ENCODE measurements around the gene INPP4A.

INPP4A gene

DNA sequence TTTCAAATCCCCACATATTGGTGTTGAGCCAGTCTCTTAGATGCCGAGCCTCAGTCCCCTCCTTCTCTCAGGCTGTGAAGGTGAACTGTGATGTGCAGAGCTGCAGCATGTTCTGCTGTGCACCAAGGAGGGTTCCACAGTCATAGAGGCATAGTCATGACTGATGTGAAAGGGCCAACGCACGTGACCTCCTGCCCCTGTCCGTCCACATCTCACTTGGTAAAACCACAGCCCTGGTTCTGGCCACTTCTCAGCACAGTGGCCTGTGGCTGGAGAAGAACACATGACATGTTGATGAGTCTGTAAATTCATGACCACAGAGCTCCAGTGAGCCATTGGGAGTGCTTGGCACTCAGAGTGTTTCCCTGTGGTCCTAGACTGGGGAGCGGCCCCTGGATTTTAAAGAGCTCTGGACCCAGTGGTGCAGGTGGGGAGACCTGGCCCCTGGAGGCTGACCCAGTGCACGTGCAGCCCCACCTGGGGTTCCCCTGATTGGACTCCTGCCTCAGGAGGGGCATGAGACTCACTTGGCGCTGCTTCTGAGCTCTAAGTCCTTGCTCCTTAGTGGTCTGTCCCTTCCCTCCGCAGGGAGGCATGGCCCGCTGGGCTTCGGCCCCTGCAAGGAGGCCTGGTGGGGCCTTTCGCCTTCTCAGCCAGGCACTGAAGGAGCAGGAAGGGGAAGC, 25.3 kb downstream of the INPP4A start:
- H3K27ac ChIP-seq, result no peak overlapping the region
- TF ChIP-seq, protein P1, sequence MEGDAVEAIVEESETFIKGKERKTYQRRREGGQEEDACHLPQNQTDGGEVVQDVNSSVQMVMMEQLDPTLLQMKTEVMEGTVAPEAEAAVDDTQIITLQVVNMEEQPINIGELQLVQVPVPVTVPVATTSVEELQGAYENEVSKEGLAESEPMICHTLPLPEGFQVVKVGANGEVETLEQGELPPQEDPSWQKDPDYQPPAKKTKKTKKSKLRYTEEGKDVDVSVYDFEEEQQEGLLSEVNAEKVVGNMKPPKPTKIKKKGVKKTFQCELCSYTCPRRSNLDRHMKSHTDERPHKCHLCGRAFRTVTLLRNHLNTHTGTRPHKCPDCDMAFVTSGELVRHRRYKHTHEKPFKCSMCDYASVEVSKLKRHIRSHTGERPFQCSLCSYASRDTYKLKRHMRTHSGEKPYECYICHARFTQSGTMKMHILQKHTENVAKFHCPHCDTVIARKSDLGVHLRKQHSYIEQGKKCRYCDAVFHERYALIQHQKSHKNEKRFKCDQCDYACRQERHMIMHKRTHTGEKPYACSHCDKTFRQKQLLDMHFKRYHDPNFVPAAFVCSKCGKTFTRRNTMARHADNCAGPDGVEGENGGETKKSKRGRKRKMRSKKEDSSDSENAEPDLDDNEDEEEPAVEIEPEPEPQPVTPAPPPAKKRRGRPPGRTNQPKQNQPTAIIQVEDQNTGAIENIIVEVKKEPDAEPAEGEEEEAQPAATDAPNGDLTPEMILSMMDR (conservative IDR thresholded peaks at IDR 0.05), result no peak

DNA sequence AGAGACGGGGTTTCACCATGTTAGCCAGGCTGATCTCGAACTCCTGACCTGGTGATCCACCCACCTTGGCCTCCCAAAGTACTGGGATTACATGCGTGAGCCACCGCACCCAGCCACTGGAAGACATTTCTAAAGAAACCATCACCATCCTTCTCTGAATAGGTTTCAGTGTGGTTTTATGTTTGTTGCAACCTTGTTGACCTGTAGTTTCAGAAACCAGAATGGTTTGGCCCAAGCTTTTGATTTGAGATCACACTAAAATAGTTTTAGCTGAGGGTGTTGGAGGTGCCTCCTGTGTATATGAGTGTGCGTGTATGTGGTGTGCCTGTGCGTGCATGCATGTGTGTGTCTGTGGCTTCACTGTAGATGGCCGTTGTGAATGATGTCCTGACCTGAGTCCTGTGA, 26.2 kb downstream of the INPP4A start:
- H3K27ac ChIP-seq, result no peak overlapping the region
- TF ChIP-seq, protein P1 (conservative IDR thresholded peaks at IDR 0.05), result no peak

DNA sequence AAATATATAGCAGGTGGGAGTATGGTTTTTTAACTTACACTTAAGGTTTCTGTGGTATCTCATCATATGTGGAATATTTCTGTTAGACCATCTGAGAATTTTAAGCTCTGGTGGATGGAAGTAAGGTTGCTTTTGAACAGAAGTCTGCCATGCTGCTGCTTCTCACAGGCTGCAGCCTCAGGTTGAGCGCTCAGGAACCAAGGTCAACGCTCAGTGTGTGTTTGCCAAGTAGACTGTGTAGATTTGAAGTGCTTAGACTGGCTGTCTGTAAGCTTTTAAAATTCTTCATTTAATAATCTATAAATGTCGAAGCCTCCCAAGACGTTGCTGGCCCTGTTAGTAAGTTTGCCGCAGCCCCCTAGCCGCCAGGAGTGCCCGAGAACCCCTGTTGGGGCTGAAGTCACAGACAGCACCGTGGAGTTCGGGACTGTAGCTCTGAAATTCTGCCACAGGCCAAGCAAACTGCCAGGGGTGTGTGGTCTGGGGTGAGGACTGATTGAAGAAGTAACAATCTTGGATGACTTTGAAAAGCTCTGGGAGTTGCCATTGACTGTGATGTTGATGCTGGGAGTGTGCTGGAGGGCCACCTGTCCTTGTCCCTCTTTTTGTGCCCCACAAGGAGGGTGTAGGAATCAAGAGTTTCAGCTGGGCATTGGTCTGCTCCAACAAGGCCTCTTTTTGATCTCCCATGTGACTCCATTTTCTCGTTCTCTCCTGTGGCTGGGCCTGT, 26.9 kb downstream of the INPP4A start:
- TF ChIP-seq, protein P1 (conservative IDR thresholded peaks at IDR 0.05), result no peak
- no peak overlapping the region for H3K27ac ChIP-seq

DNA sequence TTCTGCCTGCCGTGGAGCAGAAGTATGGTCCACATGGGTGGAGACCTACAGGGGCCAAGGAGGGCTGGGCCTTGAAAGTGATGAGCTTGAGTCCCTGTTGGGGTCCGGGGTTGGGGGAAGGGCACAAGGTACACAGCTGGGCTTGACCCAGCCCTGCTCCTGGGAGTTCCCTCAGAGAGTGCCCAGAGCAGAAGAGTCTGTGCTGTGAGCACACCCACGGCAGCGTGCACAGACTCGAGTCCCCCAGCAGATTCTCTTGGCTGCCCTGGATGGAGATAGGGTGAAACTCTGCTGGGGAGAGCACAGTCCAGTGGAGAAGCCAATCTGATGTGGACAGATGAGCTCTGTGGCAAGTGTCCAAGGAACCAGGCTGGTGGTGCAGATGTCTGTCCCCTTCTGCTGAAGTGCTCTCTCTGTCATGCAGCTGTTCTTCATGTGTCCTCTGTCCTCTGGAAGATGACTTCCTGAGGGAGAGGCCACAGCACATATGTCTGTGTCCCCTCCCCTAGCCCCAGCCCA, 27.5 kb downstream of the INPP4A start:
- H3K27ac ChIP-seq, result no peak overlapping the region
- TF ChIP-seq, protein P1 (conservative IDR thresholded peaks at IDR 0.05), result no peak

DNA sequence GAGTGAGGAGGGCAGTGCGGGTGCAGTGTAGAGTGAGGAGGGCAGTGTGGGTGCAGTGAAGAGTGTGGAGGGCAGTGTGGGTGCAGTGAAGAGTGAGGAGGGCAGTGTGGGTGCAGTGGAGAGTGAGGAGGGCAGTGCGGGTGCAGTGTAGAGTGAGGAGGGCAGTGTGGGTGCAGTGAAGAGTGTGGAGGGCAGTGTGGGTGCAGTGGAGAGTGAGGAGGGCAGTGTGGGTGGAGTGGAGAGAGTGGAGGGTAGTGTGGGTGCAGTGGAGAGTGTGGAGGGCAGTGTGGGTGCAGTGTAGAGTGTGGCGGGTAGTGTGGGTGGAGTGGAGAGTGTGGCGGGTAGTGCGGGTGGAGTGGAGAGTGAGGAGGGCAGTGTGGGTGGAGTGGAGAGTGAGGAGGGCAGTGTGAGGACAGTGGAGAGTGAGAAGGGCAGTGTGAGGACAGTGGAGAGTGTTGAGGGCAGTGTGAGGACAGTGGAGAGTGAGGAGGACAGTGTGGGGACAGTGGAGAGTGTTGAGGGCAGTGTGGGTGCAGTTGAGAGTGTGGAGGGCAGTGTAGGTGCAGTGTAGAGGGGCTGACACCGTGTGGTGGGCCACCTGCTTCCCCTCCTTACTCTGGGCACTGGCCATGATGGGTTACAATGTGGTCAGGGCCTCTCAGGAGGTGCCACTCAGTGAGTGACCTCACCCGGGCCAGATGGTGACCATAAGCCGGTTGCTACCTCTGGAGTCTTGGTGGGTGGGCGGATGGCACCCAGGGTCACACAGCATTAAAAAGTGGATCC, 28.5 kb downstream of the INPP4A start:
- no peak overlapping the region for H3K27ac ChIP-seq
- TF ChIP-seq, protein P1 (conservative IDR thresholded peaks at IDR 0.05), result no peak

DNA sequence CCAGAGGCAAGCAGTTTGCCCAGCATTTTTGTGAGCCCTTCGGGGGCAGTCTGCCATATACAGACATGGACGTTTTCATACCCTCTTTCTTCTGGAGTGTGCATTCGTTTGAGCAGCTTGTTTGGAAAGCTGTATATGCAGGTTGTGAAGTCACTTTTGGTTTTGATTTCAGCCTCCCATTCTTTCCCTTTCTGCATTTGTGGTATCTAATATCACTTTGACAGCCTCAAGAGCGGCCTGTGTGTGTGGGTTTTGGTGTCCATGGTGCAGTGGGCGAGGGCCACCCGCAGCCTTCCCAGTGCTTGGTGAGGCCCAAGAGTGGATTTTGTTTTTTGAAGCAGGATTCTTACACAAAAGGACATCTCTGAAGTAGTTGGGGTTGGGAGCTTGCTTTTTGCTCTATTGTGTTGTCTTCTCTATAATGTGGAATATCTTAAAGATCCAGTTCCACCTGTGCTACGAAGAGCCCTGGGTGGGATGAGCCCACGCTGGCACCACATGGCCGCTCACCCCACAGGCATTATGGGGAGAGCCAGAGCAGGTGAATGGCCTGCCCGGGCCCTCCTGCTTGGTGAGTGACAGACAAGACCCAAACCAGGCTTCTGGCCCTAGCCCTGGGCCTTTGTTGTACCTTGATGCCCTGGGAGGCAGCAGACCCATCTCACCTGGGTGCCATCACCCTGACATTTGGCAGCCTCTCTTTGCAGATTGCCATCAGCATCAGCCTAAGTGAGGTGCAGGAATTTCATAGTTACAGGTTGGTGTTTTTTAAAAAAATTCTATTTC, 29.5 kb downstream of the INPP4A start:
- H3K27ac ChIP-seq, result no peak overlapping the region
- TF ChIP-seq, protein P1 (conservative IDR thresholded peaks at IDR 0.05), result no peak
